GM19023 (cell line): ENCODE data around the gene UGT3A1.
"Not testable (repeated sequence)": the region's sequence is repeated elsewhere in the genome, so short reads cannot be mapped to it uniquely, and the experiment has no call there.

Source experiments
- ATAC-seq: cut with Tn5 transposase; IDR thresholded peaks from one replicate; pipeline ENCODE4 v1.9.1; 2021; ENCODE audit warnings: mild to moderate bottlenecking, moderate library complexity; ENCODE audit not compliant: unreplicated experiment

The UGT3A1 gene, protein sequence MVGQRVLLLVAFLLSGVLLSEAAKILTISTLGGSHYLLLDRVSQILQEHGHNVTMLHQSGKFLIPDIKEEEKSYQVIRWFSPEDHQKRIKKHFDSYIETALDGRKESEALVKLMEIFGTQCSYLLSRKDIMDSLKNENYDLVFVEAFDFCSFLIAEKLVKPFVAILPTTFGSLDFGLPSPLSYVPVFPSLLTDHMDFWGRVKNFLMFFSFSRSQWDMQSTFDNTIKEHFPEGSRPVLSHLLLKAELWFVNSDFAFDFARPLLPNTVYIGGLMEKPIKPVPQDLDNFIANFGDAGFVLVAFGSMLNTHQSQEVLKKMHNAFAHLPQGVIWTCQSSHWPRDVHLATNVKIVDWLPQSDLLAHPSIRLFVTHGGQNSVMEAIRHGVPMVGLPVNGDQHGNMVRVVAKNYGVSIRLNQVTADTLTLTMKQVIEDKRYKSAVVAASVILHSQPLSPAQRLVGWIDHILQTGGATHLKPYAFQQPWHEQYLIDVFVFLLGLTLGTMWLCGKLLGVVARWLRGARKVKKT

GRCh38 chr5:35990941-35991611, at the start of gene UGT3A1:
UGT3A1 (minus strand) TSS chr5:35991390; CDS start chr5:35991240, 150 bp downstream.
- ATAC-seq, result no peak

DNA sequence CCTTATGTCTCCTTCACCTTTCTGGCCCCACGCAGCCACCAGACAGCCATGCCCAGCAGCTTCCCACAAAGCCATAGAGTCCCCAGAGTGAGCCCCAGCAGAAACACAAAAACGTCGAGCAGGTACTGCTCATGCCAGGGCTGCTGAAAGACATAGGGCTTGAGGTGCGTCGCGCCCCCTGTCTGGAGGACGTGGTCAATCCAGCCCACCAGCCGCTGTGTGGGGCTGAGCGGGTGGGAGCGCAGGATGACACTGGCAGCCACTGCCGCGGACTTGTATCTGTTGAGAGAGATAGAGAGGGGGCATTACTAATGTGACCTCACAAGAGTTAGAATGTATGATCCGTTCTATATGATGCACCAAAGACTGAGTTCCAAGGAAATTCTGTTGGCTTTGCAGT, 44.5 kb upstream of the UGT3A1 start:
- no peak for ATAC-seq

GRCh38 chr5:36034536-36035134, 43.4 kb upstream of the UGT3A1 start:
- not testable (repeated sequence) for ATAC-seq

GRCh38 chr5:36033486-36033885, 42.3 kb upstream of the UGT3A1 start:
- ATAC-seq, result no peak

GRCh38 chr5:36033047-36033446, 41.9 kb upstream of the UGT3A1 start:
- no peak for ATAC-seq

GRCh38 chr5:36031223-36031622, 40.0 kb upstream of the UGT3A1 start:
- no peak for ATAC-seq

GRCh38 chr5:36029914-36030313, 38.7 kb upstream of the UGT3A1 start:
- ATAC-seq, result no peak

DNA sequence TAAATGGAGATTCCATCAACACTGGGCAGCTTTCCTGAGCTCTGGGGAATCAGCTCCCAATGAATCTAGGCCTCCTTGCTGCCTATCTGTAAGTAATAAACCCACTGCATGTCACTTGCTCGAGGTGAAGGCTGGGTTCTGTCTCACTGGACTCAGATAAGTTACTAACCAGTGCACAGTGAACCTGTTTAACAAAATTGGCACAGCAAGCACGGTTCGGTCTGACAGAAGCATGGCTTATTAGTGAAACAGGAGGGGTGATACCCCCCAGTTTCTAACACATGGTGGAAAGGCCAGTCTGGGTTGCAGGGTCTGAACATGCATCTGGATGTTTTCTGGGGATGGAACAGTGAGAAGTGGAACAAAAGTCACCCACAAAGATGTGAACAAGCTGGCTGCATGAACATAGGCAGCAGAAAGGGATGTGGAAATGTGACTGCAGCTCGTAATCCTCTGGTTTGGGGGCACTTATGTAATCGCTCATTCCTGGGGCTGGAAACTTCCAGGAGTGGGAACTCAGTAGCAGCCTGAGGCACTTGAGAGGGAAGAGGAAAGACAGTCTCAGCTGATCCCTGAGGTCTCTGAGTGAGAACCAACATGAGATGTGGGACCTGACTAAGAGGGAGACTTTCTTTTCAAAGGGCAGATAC, 37.8 kb upstream of the UGT3A1 start:
- ATAC-seq, result no peak

GRCh38 chr5:36027711-36028110, 36.5 kb upstream of the UGT3A1 start:
- no peak for ATAC-seq

DNA sequence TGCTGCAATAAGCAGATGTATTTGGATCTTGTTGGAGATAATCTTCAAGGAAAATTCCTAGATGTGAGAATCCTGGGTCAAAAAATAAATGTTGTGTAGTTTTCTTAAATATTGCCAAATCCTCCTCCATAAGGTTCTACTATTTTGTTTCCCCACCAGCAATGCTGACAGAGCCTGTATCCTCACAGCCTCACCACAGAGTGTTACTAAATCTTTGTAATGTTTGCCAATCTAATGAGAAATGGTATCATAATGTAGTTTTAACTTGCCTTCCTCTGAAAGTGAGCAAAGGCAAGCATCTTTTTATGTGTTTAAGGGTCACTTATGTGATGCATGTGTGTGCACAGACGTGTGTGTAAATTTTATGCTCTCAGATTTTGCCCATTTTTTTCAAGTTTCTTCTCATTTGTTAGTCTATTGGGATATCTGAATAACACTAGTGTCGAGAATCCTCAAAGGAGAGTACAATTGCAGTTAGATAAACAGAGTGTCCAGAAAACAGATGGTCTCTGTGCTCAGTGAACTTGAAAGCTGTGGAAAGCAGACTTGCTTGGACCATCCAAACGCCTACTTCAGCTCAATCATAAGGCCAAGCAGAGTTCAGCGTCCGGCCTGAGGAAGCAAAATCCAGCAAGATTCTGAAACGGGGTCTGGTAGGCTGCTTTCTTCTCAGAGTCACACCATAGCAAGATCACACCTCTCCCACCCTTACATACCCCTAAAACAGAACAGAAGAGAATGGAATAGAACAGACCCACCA, 35.7 kb upstream of the UGT3A1 start:
- no peak for ATAC-seq

DNA sequence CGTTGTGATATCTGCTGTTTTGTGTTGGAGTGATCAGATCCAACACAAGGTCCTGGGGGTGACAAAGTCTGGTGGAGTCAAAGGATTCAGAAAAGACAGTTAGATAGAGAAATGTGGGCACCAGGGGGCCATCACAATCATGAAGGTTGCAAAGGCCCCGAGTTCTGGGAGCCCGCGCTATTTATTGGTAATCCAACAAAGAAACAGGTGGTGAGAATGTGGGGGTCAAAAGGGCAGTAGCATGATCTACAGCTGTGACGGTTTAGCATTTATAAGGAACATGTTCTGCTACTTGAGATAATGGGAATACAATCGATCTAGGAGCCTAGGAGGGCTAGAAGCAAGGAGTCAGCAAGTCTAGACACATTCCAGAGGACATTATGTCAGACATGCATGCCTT, 31.1 kb upstream of the UGT3A1 start:
- ATAC-seq, result not testable (repeated sequence)

GRCh38 chr5:36019584-36019983, 28.4 kb upstream of the UGT3A1 start:
- ATAC-seq, result not testable (repeated sequence)

DNA sequence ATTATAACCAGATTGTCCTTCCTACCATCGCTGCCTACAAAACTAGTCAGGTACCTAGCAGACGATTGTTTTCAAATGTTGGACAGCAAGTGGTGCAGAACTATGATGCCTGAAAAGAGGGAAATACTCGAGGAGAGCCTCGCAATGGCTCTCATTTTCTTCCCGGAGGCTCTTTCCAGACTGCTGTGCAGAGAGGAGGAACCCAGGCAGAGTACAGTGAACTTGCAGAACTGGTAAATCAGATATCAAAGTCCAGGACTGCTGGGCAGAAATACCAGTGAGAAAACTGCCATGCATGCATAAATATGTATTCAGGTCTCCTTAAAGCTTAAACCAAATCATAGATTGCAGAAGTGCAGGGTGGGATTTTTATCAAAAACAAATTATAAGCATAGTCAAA, 26.4 kb upstream of the UGT3A1 start:
- no peak for ATAC-seq

DNA sequence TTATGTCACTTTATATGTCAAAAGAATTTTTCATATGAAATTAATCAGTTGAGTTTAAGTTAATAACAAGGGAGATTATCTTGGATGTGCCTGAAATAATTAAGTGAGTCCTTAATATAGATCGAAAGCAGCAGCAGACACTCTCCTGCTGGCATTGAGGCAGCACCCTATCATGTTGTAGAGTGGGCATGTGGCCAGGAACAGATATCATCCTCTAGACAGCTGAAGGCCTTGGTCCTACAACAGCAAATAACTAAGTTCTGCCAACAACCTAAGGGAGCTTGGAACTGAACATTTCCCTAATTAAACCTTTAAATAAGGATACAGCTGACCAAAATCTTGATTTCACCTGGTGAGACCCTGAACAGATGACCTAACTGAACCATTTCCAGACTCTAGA, 25.8 kb upstream of the UGT3A1 start:
- no peak for ATAC-seq

DNA sequence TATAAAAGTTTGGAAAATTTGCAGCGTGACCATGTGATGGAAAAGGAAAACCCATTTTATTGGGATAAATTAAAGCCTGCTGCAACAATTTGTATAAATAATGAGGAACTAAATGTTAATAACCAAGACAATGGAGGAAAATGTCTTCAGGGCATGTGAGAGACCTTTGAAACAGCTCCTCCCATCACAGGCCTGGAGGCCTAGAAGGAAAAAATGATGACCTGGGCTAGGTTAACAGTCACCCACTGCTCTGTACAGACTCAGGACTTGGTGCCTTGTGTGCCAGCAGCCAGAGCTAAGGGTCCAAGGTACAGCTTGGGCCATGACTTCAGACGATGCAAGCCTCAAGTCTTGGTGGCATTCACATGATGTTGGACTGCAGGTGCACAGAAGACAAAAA, 22.0 kb upstream of the UGT3A1 start:
- ATAC-seq, result no peak

- no peak for ATAC-seq
Measured at GRCh38 chr5:36009698-36010097, 18.5 kb upstream of the UGT3A1 start.

GRCh38 chr5:36007366-36007765, 16.2 kb upstream of the UGT3A1 start:
- ATAC-seq, result no peak

GRCh38 chr5:36006163-36006562, 15.0 kb upstream of the UGT3A1 start:
- ATAC-seq, result no peak

DNA sequence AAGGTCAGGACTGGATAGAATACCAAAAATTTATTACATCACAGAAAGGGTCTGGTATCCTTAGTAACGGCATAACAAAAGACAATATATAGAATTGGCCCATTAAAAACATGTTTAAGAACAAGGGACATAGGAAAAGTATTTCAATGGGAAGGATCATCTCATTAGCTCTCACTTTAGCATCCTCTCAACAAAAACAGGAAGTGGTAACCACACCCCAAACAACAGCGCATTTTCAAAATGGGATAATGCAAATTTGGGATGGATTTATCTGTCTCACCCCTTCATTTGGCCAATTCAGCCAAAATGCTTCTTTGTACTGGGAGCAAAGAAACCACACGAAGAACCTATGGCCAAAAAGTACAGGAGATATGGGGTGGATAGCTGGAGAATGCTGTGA, 9.8 kb upstream of the UGT3A1 start:
- ATAC-seq, result no peak

DNA sequence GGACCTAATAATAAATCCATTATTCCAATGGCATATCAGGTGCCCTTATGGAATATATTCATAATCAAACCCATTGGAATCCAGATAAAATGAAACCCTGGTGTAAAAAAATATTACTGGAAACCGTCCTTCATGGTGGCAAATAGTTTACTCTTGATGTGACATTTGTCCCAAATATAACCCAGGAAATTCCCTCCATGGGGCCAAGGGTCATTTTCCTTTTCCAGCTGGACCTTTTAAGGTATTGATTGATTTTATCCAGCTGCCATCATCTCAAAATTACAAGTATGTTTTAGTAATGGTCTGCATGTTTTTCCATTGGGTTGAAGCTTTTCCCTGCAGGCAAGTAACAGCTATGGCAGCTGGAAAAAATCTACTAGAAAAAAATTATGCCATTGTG, 8.4 kb upstream of the UGT3A1 start:
- no peak for ATAC-seq

GRCh38 chr5:35996076-35996475, 4.9 kb upstream of the UGT3A1 start:
- ATAC-seq, result no peak
